ENCODE measurements around the gene FARS2.

FARS2 gene

DNA sequence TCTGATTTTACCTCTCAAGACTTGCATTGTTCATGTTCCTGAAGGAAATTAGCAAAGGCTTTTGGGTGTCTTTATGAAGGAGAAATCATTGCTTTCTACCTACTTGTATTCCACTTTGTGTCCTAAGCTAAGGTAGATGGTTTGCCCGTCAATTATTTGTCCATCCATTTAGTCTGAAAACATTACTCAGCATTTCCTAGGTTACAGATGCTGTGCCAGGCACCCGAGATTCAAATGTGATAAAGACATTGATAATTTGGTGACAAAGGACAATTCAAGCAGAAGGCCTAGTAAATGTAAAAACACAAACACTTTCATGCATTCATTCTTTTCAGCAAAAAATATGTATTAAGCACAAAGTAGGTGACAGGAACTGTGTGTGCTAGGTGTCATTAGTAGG, 251.1 kb downstream of the FARS2 start:
- Histone ChIP-seq H3K9me3 (ENCODE audit: control extremely low read depth in 1 of 5, control insufficient read depth in 4 of 5, insufficient read depth in 2 of 5, low read depth in 1 of 5, low read length in 4 of 5) (no peaks in the 10 kb centered on the region), H3K27ac (ENCODE audit: insufficient read depth in 1 of 2, low read depth in 1 of 2, low read length in 2 of 2, poor library complexity in 1 of 2, severe bottlenecking in 2 of 2) (no peak overlapping the region), H3K27me3 (replicated peaks in 2 of 5; ENCODE audit: control insufficient read depth in 4 of 5, insufficient read depth in 5 of 5, low read length in 4 of 5) (no peaks in the 10 kb centered on the region), H3K36me3 (ENCODE audit: control insufficient read depth in 4 of 4, insufficient read depth in 4 of 4, low read length in 3 of 4) (no peaks in the 10 kb centered on the region), H3K4me3 (ENCODE audit: control insufficient read depth in 1 of 7, extremely low read depth in 1 of 7, insufficient read depth in 4 of 7, low read depth in 2 of 7, low read length in 6 of 7) (peak overlapping the region in 1 of 7 experiments; percentile 17), H3K4me1 (ENCODE audit: control extremely low read depth in 1 of 4, control insufficient read depth in 4 of 4, insufficient read depth in 4 of 4, low read length in 3 of 4) (peaks cover 0 to 22% (median 13%) of the 10 kb centered on the region in 4 experiments)
- DNase-seq: peak in 1 of 3 donors; percentile 9
- WGBS (ENCODE audit: insufficient coverage): no CpG with 5 or more reads among the region's 2 CpGs
- ChIA-PET POLR2A (no interaction called here), CTCF (no interaction called here)

DNA sequence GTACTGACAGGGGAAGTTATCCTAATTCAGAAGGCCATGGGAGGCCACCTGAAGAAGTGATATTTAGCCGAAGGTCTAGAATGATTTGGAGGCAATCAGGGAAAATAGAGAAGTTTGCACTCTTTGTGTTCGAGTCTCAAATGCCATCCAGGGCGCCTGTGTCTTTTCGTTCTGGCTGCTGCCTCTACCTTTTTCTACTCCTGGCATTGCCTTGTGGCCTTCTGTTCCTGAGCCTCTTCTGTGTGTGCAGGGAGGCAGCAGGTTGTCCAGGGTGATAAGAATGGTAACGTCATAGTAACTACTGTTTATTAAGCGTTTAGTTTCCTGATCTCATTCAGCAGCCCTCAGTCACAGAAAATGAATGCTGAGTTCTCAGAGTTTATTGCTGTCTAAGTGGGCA, 252.1 kb downstream of the FARS2 start:
- no peaks in the 10 kb centered on the region for H3K9me3 ChIP-seq (ENCODE audit: control extremely low read depth in 1 of 5, control insufficient read depth in 4 of 5, insufficient read depth in 2 of 5, low read depth in 1 of 5, low read length in 4 of 5)
- POLR2A ChIA-PET: no interaction called here
- H3K4me1 ChIP-seq (ENCODE audit: control extremely low read depth in 1 of 4, control insufficient read depth in 4 of 4, insufficient read depth in 4 of 4, low read length in 3 of 4): peaks cover 0 to 25% (median 12%) of the 10 kb centered on the region in 4 experiments
- WGBS (ENCODE audit: insufficient coverage): 97% methylated on average over 5 of the region's 6 CpGs
- H3K27me3 ChIP-seq (replicated peaks in 2 of 5; ENCODE audit: control insufficient read depth in 4 of 5, insufficient read depth in 5 of 5, low read length in 4 of 5): no peaks in the 10 kb centered on the region
- H3K36me3 ChIP-seq (ENCODE audit: control insufficient read depth in 4 of 4, insufficient read depth in 4 of 4, low read length in 3 of 4): no peaks in the 10 kb centered on the region
- no peak overlapping the region for H3K27ac ChIP-seq (ENCODE audit: insufficient read depth in 1 of 2, low read depth in 1 of 2, low read length in 2 of 2, poor library complexity in 1 of 2, severe bottlenecking in 2 of 2)
- DNase-seq: peak; percentile 40 to 79 (median 57)
- CTCF ChIA-PET: no interaction called here
- no peak overlapping the region for H3K4me3 ChIP-seq (ENCODE audit: control insufficient read depth in 1 of 7, extremely low read depth in 1 of 7, insufficient read depth in 4 of 7, low read depth in 2 of 7, low read length in 6 of 7)

DNA sequence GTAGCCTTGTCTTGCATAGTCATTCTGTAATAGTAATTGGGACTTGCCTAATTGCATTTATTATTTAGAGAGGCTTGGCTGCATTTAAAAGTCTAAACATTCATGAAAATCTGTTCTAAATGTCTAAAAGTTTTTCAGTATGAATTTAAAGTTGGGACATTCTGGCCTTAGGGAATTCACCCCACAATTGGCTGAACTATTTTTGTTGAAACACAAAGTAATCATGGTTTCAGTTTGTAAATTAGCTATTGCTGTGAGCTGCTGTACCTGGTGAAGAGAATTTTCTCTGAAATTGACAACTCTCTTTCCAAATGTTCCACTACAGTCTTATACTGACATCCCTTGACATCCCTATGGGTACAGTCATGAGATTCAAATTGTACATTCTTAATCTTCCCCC, 253.0 kb downstream of the FARS2 start:
- Histone ChIP-seq H3K9me3 (ENCODE audit: control extremely low read depth in 1 of 5, control insufficient read depth in 4 of 5, insufficient read depth in 2 of 5, low read depth in 1 of 5, low read length in 4 of 5) (no peaks in the 10 kb centered on the region), H3K36me3 (ENCODE audit: control insufficient read depth in 4 of 4, insufficient read depth in 4 of 4, low read length in 3 of 4) (no peaks in the 10 kb centered on the region), H3K27me3 (replicated peaks in 2 of 5; ENCODE audit: control insufficient read depth in 4 of 5, insufficient read depth in 5 of 5, low read length in 4 of 5) (no peaks in the 10 kb centered on the region), H3K27ac (ENCODE audit: insufficient read depth in 1 of 2, low read depth in 1 of 2, low read length in 2 of 2, poor library complexity in 1 of 2, severe bottlenecking in 2 of 2) (no peak overlapping the region), H3K4me3 (ENCODE audit: control insufficient read depth in 1 of 7, extremely low read depth in 1 of 7, insufficient read depth in 4 of 7, low read depth in 2 of 7, low read length in 6 of 7) (no peak overlapping the region), H3K4me1 (ENCODE audit: control extremely low read depth in 1 of 4, control insufficient read depth in 4 of 4, insufficient read depth in 4 of 4, low read length in 3 of 4) (peaks cover 4 to 30% (median 15%) of the 10 kb centered on the region in 4 experiments)
- ChIA-PET CTCF (no interaction called here), POLR2A (no interaction called here)
- no peak for DNase-seq

DNA sequence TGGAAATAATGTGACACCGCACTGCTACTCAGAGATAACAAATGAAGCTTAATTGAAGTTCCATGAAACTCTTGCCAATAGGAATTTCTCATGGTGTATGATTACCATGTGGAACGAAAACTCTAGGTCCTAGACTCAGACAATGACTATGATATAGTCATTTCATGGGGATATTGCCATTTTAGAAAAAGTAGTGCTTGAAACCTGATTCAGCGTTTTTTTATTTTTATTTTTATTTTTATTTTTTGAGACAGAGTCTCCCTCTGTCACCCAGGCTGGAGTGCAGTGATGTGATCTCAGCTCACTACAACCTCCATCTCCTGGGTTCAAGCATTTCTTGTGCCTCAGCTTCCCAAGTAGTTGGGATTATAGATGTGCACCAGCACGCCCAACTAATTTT, 253.9 kb downstream of the FARS2 start:
- POLR2A ChIA-PET: no interaction called here
- CTCF ChIA-PET: no interaction called here
- no peak overlapping the region for H3K27ac ChIP-seq (ENCODE audit: insufficient read depth in 1 of 2, low read depth in 1 of 2, low read length in 2 of 2, poor library complexity in 1 of 2, severe bottlenecking in 2 of 2)

DNA sequence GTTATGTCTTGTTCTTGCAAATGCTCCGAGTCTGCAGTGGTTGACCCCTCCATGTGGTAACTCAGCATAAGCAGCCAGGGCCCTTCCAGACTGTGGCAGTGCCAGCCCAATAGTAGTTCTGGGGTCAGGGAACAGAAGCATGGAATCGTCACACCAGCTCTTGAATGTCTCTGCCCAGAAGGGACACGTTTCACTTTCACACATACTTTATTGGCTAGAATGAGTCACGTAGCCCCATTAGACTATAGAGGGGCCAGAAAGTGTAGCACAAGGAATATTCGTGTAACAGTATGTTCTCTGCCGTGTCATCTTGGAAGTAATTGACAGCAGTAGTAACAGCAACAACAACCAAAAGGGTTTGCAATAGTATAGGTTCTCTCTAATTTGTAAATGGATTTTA, 254.7 kb downstream of the FARS2 start:
- POLR2A ChIA-PET: no interaction called here
- Histone ChIP-seq H3K36me3 (ENCODE audit: control insufficient read depth in 4 of 4, insufficient read depth in 4 of 4, low read length in 3 of 4) (no peaks in the 10 kb centered on the region), H3K9me3 (ENCODE audit: control extremely low read depth in 1 of 5, control insufficient read depth in 4 of 5, insufficient read depth in 2 of 5, low read depth in 1 of 5, low read length in 4 of 5) (no peaks in the 10 kb centered on the region), H3K27ac (ENCODE audit: insufficient read depth in 1 of 2, low read depth in 1 of 2, low read length in 2 of 2, poor library complexity in 1 of 2, severe bottlenecking in 2 of 2) (no peak overlapping the region), H3K4me3 (ENCODE audit: control insufficient read depth in 1 of 7, extremely low read depth in 1 of 7, insufficient read depth in 4 of 7, low read depth in 2 of 7, low read length in 6 of 7) (no peak overlapping the region), H3K4me1 (ENCODE audit: control extremely low read depth in 1 of 4, control insufficient read depth in 4 of 4, insufficient read depth in 4 of 4, low read length in 3 of 4) (peaks cover 5 to 29% (median 16%) of the 10 kb centered on the region in 4 experiments), H3K27me3 (replicated peaks in 2 of 5; ENCODE audit: control insufficient read depth in 4 of 5, insufficient read depth in 5 of 5, low read length in 4 of 5) (no peaks in the 10 kb centered on the region)
- CTCF ChIA-PET: no interaction called here
- DNase-seq: no peak
- 100% methylated on average over 6 of the region's 6 CpGs for WGBS (ENCODE audit: insufficient coverage)

More for the DNA sequence above, 253.9 kb downstream of the FARS2 start:
- H3K36me3 ChIP-seq (ENCODE audit: control insufficient read depth in 4 of 4, insufficient read depth in 4 of 4, low read length in 3 of 4): no peaks in the 10 kb centered on the region
- H3K9me3 ChIP-seq (ENCODE audit: control extremely low read depth in 1 of 5, control insufficient read depth in 4 of 5, insufficient read depth in 2 of 5, low read depth in 1 of 5, low read length in 4 of 5): no peaks in the 10 kb centered on the region
- no peaks in the 10 kb centered on the region for H3K27me3 ChIP-seq (replicated peaks in 2 of 5; ENCODE audit: control insufficient read depth in 4 of 5, insufficient read depth in 5 of 5, low read length in 4 of 5)
- DNase-seq: no peak
- H3K4me1 ChIP-seq (ENCODE audit: control extremely low read depth in 1 of 4, control insufficient read depth in 4 of 4, insufficient read depth in 4 of 4, low read length in 3 of 4): peaks cover 5 to 32% (median 16%) of the 10 kb centered on the region in 4 experiments
- WGBS (ENCODE audit: insufficient coverage): 100% methylated on average over 2 of the region's 4 CpGs
- H3K4me3 ChIP-seq (ENCODE audit: control insufficient read depth in 1 of 7, extremely low read depth in 1 of 7, insufficient read depth in 4 of 7, low read depth in 2 of 7, low read length in 6 of 7): no peak overlapping the region

DNA sequence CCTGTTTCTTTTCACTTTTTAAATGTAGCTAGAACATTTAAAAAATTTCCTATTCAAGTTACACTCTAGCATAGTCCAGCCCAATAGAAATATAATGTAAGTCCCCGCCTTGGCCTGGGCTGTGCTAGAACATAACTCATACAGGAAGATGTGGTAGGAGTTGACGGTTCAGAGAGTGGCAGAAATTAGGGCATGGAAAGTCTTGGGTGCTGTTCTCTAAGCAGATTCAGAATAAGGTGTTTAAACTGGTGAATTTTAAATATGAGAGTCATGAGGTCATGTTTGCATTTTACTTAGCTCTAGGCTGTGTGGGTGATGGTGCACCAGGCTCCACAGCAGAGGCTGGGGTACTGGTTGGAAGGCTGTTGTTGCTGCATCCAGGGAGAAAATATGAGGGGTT, 256.5 kb downstream of the FARS2 start:
- Histone ChIP-seq H3K36me3 (ENCODE audit: control insufficient read depth in 4 of 4, insufficient read depth in 4 of 4, low read length in 3 of 4) (no peaks in the 10 kb centered on the region), H3K4me3 (ENCODE audit: control insufficient read depth in 1 of 7, extremely low read depth in 1 of 7, insufficient read depth in 4 of 7, low read depth in 2 of 7, low read length in 6 of 7) (no peak overlapping the region), H3K27me3 (replicated peaks in 2 of 5; ENCODE audit: control insufficient read depth in 4 of 5, insufficient read depth in 5 of 5, low read length in 4 of 5) (no peaks in the 10 kb centered on the region), H3K27ac (ENCODE audit: insufficient read depth in 1 of 2, low read depth in 1 of 2, low read length in 2 of 2, poor library complexity in 1 of 2, severe bottlenecking in 2 of 2) (no peak overlapping the region), H3K4me1 (ENCODE audit: control extremely low read depth in 1 of 4, control insufficient read depth in 4 of 4, insufficient read depth in 4 of 4, low read length in 3 of 4) (peaks cover 2 to 23% (median 12%) of the 10 kb centered on the region in 4 experiments), H3K9me3 (ENCODE audit: control extremely low read depth in 1 of 5, control insufficient read depth in 4 of 5, insufficient read depth in 2 of 5, low read depth in 1 of 5, low read length in 4 of 5) (no peaks in the 10 kb centered on the region)
- 13% methylated on average over 1 of the region's 2 CpGs for WGBS (ENCODE audit: insufficient coverage)
- DNase-seq: peak in 2 of 3 donors; percentile 20 to 38
- ChIA-PET CTCF (no interaction called here), POLR2A (no interaction called here)

DNA sequence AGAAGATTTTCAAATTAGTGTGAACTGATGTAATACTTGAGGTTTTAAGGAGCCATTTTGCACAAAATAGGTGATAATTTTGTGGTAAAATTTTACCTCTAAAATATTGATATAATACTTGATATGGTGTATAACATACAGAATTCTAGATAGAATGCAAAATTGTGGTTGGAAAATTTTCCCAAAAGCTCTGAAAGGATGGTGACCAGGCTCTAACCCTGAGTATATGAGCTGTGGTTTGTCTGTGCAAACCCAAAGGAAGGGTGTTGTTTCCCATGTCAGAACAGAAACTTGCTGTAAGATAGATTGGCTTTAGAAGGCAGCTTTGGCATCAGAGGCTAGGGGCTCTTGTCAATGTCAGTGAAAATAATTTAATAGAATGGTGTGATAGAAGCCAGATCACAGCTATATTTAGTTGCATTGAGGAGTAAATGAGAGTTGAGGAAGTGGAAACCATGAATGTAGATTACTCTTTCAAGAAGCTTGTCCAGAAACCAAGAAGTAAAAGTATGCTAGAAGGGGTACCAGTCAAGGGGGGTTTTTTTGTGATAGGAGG, 257.7 kb downstream of the FARS2 start:
- DNase-seq: peak; percentile 2 to 56 (median 35)
- no peaks in the 10 kb centered on the region for H3K36me3 ChIP-seq (ENCODE audit: control insufficient read depth in 4 of 4, insufficient read depth in 4 of 4, low read length in 3 of 4)
- no peaks in the 10 kb centered on the region for H3K9me3 ChIP-seq (ENCODE audit: control extremely low read depth in 1 of 5, control insufficient read depth in 4 of 5, insufficient read depth in 2 of 5, low read depth in 1 of 5, low read length in 4 of 5)
- no peaks in the 10 kb centered on the region for H3K27me3 ChIP-seq (replicated peaks in 2 of 5; ENCODE audit: control insufficient read depth in 4 of 5, insufficient read depth in 5 of 5, low read length in 4 of 5)
- H3K27ac ChIP-seq (ENCODE audit: insufficient read depth in 1 of 2, low read depth in 1 of 2, low read length in 2 of 2, poor library complexity in 1 of 2, severe bottlenecking in 2 of 2): no peak overlapping the region
- peaks cover 2 to 22% (median 12%) of the 10 kb centered on the region in 4 experiments for H3K4me1 ChIP-seq (ENCODE audit: control extremely low read depth in 1 of 4, control insufficient read depth in 4 of 4, insufficient read depth in 4 of 4, low read length in 3 of 4)
- H3K4me3 ChIP-seq (ENCODE audit: control insufficient read depth in 1 of 7, extremely low read depth in 1 of 7, insufficient read depth in 4 of 7, low read depth in 2 of 7, low read length in 6 of 7): no peak overlapping the region
- POLR2A ChIA-PET: no interaction called here
- CTCF ChIA-PET: no interaction called here
